Fibroblast of villous mesenchyme (primary cell): ENCODE measurements around the gene SLC4A9. TPM values are rescaled to one million over a fixed set of nuclear protein-coding genes. Genes with fewer than 3 reads are reported as not detected.
A peak's percentile ranks its signal among the peaks of the same experiment; 100 is the strongest.

Source experiments
- DNase-seq: peaks from one replicate; pipeline ENCODE4 v3.0.0-alpha.2; 2010; ENCODE audit warnings: low read depth
- H3K4me3 ChIP-seq: 2 replicates; pipeline ENCODE4 v1.5.1; 2011; ENCODE audit warnings: low read depth, mild to moderate bottlenecking, low read length
- total RNA-seq: library from RNA; depleted of rRNA; stranded (reverse); fragments of >200 nt; gene quantifications from 2 replicates; pipeline ENCODE4 v1.2.3, GENCODE V29; 2012
- TF ChIP-seq, protein P1 (sequence below): IDR thresholded peaks from 2 replicates; pipeline ENCODE4 v1.5.1; 2012; ENCODE audit warnings: low read depth, mild to moderate bottlenecking, low read length; ENCODE audit not compliant: insufficient read depth

SLC4A9 gene
- total RNA-seq, 1 donor: not detected

DNA sequence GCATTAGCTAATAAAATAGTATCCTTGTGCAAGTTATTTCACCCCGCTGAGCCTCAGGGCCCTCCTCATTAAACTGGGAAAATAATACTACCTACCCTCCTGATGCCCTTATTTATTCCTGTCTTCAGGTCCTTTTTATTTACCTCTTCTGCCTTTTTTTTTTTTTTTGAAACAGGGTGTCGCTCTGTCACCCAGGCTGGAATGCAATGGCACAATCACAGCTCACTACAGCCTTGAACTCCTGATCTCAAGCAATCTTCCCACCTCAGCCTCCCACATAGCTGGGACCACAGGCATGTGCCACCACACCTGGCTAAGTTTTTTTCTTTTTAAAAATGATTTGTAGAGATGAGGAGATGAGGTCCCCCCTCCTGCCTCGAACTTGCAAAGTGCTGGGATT lies 34.5 kb upstream of the SLC4A9 start:
- TF ChIP-seq, protein P1, sequence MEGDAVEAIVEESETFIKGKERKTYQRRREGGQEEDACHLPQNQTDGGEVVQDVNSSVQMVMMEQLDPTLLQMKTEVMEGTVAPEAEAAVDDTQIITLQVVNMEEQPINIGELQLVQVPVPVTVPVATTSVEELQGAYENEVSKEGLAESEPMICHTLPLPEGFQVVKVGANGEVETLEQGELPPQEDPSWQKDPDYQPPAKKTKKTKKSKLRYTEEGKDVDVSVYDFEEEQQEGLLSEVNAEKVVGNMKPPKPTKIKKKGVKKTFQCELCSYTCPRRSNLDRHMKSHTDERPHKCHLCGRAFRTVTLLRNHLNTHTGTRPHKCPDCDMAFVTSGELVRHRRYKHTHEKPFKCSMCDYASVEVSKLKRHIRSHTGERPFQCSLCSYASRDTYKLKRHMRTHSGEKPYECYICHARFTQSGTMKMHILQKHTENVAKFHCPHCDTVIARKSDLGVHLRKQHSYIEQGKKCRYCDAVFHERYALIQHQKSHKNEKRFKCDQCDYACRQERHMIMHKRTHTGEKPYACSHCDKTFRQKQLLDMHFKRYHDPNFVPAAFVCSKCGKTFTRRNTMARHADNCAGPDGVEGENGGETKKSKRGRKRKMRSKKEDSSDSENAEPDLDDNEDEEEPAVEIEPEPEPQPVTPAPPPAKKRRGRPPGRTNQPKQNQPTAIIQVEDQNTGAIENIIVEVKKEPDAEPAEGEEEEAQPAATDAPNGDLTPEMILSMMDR: no peak
- no peak for DNase-seq

DNA sequence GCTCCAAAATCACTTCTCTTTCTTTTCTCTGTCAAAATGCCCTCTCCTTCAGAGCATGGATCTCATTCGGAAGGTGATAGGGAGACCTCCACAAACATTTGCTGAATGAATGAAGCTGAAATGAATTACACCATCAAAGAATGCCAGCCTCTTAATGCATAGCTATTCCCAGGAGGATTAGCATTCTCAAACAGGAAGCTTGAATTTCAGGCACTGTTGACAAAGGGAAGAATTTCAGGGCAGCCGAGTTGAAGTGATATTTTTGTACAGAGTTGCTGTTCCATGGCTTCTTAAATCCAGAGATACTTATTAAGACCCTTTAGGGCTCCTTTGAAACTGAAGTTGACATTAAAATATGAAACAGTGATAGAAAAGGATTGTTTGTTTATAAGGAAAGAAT lies 32.4 kb upstream of the SLC4A9 start:
- peak; percentile 55 for DNase-seq
- H3K4me3 ChIP-seq: no peak overlapping the region
- TF ChIP-seq, protein P1: no peak

More for the DNA sequence above, 34.5 kb upstream of the SLC4A9 start:
- no peak overlapping the region for H3K4me3 ChIP-seq

DNA sequence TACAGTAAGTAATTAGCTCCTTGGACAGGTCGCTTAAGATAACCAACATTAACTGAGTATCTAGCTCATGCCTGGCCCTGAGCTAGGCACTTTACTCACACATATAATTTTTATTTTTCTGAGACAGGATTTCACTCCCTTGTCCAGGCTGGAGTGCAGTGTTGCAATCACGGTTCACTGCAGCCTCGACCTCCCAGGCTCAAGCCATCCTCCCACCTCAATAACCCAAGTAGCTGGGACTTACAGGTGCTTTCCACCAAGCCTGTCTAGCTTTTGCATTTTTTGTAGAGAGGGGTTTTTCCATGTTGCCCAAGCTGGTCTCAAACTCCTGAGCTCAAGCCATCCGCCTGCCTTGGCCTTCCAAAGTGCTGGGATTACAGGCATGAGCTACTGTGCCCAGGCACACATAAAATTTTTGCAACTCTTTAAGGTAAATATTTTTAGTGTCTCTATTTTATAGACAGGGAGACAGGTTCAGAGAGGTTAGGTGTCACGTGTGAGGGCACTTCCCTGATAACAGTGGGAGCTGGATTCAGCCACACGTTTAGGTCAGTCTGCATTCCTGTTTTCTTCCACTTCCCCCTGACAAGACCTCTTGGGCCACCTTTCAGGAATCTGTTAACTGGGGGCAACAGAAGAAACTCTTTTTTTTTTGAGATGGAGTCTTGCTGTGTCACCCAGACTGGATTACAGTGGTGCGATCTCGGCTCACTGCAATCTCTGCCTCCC lies 31.8 kb upstream of the SLC4A9 start:
- DNase-seq: no peak
- no peak overlapping the region for H3K4me3 ChIP-seq
- TF ChIP-seq, protein P1: no peak

DNA sequence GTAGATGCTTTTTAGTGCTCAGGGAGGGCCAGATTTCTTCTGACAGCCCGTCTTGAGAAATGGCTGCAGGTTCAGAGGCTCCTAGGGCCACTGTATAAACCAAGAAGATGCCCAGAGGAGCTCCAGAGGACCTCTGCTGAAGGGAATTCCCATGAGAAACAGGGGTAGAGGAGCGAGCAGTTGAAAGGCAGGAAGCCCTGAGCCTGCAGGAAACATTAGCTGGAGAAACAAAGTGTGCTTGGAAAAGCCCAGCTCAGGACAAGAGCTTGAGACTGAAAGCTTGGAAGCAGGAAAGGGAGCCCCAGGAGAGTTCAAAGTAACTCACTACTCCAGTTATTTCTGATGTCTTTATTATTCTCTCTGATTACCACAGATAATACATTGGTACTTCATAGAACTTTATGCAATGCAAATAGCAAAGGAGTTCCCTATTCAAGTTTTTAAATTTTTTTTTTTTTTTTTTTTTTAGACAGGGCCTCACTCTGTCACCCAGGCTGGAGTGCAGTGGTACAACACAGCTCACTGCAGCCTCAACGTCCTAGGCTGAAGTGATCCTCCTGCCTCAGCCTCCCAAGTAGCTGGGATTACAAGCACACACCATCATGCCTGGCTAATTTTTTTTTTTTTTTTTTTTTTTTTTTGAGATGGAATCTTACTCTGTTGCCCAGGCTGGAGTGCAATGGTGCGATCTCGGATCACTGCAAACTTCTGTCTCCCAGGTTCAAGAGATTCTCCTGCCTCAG lies 30.1 kb upstream of the SLC4A9 start:
- no peak overlapping the region for H3K4me3 ChIP-seq
- DNase-seq: no peak
- TF ChIP-seq, protein P1: no peak

DNA sequence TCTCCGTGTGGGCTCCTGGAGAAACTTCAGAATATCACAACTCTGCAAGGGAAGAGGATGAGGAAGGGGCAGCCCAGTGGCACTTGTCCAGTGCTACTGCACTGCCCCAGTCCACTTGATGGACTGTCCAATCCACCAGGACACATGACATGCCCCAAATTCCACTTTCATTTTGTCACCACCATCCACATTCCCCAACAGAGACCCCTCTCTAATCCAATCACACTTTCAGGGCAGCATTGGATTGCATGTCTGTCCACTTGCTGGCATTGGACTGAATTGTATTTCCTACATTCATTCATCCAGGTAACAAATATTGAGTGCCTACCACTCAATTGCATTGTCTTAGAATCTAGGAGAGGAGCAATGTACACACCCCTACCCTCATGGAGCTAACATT lies 28.4 kb upstream of the SLC4A9 start:
- no peak overlapping the region for H3K4me3 ChIP-seq
- DNase-seq: no peak
- TF ChIP-seq, protein P1: no peak

DNA sequence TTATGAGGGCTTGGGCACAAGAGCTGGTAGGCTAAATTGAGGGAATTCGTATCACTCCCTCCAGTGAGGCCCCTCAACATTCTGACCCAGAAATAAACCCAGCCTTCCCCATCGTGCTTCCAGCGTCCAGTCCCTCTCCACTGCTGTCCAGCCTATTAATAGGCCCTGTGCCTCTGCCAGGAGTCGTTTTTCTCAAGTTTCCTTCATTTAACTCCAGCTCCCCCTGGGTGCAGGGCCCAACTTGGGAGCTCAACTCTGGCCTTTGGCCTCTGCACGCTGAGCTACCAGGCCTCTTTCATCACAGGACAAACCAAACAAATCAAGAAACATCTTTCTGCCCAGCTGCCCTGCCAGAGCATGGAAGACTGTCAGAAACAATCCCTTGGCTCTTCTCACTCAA lies 23.6 kb upstream of the SLC4A9 start:
- TF ChIP-seq, protein P1: peak; percentile 6
- peak; percentile 60 for DNase-seq
- H3K4me3 ChIP-seq: no peak overlapping the region
